Amniotic stem cell (primary cell): ENCODE measurements around the gene PPIB.

Experiments used
- DNase-seq: peaks from one replicate; lab custom pipeline; 2025; lab: John Stamatoyannopoulos, UW

Gene PPIB

DNA sequence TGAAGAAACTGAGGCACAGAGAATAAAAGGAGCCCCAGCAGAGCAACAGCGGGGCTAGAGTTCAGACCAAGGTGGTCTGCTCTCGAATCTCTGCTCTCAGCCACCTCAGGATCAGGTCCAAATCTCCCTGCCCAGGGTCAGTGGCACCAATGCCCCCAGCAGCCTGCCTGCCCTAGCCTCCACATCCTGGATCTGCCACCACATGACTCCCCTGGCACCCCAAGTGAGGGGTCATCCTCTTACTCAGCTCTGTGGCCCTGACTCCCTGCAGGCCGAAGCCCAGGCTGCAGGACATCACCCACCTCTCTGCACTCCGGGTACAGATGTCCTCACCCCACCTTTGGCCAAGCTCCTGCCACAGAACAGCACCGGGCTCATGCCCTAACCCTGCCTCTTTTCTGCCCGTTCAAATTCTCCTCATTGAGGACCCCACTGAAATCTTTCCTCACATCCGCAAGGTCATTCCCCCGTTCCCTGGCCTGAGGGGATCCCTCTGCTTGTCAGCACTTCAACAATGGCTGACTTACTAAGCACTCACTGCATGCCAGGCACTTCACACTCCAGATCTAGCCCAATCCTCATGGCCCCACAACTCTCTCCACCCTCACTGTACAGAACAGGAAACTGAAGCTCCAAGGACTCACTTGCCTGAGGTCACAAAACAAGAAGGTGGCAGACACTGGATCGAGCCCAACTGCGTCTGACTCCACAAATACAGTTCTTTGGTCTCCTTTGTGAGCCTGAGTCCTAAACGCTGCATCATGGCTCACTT lies 4.3 kb downstream of the PPIB start:
- DNase-seq, result no peak

DNA sequence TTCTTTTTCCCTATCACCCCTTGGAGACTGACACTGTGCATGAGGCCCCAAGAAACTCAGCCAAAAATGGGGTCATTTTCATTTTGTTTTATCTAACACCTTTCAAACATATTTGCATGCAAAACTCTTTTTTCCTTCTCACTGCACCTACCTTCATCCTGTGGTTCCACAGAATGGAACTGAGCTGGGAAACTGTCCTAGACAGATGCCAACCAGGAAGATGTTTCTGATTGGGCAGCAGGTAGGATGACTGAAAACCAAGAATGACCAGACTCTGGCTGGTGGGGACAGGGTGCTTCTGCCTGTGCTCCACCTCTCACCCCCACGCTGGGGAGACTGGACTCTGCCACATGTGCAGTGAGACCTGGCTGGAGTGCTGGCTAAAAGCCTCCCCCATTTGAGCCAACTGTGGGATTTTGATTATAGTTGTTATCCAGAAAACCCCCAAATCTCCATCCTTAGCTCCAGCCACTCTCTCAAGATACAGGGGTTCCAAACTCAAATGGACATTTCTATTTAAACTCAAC lies 5.2 kb downstream of the PPIB start:
- no peak for DNase-seq

DNA sequence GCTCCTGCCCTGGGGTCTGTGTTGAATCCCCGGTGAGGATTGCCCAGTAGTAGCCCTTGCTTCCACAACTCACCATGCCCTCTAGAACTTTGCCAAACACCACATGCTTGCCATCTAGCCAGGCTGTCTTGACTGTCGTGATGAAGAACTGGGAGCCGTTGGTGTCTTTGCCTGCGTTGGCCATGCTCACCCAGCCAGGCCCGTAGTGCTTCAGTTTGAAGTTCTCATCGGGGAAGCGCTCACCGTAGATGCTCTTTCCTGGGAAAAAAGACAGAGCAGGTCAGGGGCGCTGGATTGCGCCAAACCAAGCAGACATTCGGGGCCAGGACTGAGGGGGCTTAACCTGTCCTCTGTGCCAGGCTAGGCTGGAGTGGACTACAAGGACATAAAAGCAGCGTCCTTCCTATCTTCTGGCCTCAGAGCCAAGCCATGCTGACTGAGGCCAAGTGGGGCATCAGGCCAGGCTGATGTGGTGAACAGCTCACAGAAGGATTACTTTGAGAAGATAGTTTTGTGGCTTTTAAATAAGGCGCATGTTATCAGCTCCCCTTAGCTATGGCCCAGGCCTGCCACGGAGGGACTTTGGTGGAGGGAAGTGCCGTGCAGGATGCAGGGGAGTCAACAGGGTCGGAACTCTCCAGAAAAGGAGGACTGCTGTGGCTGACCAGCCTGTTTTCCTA lies 6.0 kb downstream of the PPIB start:
- no peak for DNase-seq

DNA sequence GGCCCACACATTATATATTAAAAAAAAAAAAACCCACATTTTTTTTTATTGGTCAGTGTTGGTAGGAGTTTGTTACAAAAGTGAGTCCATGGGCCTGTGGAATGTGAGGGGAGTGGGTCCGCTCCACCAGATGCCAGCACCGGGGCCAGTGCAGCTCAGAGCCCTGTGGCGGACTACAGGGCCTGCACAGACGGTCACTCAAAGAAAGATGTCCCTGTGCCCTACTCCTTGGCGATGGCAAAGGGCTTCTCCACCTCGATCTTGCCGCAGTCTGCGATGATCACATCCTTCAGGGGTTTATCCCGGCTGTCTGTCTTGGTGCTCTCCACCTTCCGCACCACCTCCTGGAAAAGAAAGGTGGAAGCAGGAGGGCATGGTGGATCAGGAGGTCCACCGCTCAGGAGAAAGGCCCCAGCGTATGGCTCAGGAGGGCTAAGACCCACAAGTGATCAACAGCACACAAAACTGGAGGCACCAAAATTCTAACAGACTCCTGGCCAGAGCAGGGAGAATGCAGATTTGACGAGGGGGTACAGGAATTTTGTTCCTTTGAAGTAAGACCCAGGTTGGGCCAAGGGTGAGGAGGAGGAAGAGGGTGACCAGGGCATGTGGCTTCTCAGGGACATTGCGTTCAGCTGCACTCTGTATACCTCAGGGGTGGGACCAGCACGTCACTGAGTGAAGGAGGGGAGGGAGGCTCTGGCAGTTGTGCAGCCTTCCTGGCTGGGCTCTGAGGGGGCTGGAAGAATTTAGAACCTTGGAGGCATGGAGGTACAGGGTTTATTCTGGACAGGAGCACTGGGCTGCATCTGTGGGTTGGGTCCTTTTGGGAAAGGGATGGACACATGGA lies 6.8 kb downstream of the PPIB start:
- no peak for DNase-seq

DNA sequence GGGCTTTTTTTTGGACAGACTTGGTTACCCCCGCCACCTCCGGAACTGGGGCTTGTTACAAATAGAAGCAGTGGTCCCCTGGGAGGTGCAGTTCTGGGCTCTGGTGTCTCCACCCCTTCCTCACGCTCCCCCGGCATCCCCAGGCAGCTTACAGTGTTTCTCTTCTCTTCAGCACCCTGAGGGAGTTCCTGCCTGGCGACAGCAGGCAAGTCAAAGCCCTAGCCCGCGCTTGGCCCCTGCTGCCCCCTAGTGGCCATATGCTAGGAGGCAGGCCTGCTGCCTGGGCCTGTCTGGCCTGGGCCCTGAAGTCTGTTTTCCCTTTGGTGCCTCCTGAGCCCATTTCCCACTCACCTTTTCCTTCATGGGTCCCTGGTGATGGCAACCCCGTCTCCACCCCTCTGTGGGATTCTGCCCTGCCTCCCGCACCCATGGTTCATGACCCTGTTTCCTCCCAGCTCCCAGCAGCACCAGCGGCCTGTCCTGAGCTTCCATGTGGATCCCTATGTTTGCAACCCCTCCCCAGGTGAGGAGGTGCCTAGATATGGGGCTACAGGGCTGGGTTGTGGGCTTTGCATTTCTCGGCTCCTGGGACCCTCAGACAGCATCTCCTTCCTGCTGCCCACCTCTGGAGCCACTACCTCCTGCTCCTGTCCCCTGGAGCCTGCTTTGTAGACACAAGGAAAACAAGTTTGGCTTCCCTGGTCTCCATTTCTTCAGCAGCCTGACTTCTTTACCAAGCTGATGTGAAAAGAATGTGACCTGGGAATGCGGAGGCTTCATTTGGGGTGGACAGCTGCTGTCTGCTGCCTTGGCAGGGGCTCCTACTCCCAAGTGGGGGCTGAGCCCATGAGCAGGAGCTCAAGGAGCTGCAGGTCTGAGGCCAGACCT lies 9.1 kb downstream of the PPIB start:
- DNase-seq, result peak; percentile 69

DNA sequence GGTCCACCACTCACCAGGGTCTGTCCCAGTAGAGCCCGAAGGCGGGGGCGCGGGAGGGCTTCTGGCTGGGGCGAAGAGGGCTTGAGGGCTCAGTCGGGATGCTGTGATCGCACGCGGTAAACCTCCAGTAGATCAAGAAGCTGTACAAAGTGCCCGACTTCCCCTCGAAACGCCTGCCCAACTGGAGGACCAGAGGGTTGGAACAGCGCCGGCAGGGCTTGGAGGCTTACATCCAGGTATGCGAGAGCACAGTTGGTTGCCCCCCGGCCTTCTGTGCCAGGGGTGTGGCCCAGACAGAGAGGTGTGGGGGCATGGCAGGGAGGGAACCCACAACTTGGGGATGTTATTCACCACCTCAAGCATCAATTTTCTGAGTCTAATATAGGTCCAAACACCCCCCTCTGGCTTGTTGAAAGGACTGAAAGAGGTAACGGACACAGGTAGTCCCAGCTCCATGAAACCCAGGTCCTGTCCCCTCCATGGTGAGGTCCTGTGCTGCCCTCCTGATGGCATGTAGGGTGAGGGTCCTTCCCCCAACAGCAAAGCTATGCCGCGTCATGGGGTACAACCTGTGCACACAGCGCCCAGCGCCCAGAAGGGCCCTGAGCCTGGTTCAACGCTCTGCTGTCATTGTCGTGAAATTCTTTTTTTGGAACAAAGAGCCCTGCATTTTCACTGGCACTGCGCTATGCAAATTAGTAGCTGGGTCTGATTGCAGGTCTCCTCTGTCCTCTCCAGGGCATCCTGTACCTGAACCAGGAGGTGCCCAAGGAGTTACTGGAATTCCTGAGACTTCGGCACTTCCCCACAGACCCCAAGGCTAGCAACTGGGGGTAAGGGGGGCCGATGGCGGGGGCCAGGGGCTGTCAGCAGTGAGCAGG lies 10.1 kb downstream of the PPIB start:
- DNase-seq, result no peak

DNA sequence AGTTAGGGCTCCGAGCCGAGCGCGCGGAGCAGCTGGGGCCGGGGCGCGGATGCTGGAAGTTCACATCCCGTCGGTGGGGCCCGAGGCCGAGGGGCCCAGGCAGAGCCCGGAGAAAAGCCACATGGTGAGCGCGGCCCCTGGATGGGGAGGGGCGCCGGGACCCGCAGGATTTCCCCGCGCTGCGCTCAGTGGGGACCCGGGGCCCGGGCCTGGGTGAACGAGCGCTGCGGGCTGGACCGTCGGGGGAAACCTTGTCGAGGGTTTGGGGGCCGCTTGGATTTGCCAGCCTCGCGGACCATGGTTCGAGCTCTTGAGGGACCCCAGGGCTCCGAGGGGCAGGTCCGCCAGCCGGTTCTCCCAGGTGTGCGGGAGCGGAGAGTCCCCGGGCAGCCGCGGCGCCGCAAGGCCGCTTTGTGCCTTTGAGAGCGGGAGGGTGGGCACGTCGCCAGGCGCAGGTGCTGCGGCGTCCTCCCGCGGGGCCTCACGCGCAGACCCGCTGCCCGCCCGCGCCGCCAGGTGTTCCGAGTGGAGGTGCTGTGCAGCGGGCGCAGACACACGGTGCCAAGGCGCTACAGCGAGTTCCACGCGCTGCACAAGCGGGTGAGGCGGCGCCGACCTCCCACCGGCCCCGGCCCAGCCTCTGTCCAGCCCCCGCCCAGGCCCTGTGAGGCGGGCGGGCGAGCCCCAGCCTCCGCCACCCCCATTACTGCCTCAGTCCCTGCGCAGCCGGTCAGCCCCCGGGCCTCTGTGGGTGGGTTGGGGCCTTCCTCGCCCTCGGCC lies 10.9 kb downstream of the PPIB start, which contains the start of gene SNX22:
TSS of gene SNX22 (plus strand) at position 5 of the 780 bp plus-strand sequence. CDS start at position 50, 45 bp downstream.
- DNase-seq, result no peak

DNA sequence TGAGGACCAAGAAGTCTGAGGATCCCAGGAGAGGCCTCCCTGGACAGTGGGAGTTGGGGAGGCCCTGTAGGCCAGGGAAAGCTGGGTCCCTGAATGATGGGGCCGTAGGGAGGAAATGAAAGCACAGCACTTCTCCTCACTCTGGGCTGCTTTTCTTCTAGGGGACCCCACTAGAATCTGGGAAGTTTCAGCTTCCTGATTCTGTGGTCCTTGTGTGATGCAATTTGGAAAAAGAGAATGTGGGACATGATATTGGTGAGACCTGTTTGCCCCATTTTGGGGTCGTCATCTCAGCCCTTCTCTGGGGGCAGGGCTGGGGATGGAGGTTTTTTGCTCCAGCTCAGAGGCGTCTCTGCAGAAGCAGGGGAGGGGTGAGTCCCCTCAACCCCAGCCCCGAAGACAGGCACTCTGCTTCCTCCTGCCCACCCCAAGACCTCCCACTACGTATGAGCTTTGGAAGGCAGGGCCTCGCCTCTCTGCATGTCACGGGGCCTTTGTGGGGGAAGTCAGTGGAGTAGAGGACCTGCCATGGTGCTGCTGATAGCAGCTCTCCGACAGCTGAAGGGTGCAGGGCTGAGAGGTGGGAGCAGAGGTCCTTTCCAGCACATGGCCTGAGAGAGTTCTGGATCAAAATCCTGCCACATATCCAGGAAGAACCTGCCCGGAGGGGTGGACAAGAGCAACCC lies 12.8 kb downstream of the PPIB start:
- no peak for DNase-seq

DNA sequence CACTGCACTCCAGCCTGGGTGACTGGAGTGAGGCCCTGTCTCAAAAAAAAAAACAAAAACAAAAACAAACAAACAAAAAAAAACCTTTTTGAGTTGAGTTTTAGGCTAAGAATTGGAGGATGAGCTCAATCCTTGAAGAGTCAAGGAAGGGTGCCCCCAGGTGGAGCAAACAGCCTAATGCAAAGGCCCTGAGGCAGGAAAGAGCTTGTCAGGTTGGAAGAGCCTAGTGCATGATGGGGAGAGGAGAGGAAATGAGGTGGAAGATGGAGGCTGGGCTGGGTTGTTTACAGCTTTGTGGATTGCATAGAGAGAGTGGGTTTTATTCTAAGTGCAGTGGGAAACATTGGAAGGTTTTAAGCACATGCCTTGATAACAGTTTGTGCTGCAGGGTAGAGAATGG lies 13.4 kb downstream of the PPIB start:
- no peak for DNase-seq

DNA sequence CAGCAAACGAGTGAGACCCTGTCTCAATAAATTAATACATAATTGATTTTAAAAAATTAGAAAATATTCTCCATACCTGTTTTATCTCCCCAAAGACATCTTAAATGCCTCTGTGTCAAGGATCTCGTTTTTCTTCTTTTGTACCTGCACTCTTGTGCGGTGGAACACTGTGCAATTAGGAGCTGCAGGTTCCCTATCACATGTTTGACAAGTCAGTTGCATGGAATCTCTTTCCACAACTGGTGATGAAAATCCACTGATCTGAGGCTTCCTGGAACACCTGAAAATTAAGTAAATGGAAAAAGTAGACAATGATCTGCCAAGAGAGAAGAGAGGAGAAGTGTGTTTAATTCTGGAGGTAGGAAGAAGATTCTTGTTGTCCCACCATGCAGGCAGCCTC lies 14.2 kb downstream of the PPIB start:
- DNase-seq, result no peak

DNA sequence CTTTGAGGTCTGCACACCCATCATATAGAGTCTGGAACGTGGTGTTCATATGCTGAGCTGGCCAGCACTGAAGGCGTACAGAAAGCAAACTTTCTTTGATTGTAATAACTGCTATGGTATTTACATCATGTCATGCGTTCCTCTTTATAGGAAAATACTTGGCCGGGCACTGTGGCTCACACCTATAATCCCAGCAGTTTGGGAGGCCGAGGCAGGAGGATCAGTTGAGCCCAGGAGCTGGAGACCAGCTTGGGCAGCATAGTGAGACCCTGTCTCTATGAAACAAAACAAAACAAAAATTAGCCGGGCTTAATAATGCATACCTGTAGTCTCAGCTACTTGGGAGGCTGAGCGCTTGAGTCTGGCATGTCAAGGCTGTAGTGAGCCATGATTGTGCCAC lies 14.7 kb downstream of the PPIB start:
- no peak for DNase-seq

DNA sequence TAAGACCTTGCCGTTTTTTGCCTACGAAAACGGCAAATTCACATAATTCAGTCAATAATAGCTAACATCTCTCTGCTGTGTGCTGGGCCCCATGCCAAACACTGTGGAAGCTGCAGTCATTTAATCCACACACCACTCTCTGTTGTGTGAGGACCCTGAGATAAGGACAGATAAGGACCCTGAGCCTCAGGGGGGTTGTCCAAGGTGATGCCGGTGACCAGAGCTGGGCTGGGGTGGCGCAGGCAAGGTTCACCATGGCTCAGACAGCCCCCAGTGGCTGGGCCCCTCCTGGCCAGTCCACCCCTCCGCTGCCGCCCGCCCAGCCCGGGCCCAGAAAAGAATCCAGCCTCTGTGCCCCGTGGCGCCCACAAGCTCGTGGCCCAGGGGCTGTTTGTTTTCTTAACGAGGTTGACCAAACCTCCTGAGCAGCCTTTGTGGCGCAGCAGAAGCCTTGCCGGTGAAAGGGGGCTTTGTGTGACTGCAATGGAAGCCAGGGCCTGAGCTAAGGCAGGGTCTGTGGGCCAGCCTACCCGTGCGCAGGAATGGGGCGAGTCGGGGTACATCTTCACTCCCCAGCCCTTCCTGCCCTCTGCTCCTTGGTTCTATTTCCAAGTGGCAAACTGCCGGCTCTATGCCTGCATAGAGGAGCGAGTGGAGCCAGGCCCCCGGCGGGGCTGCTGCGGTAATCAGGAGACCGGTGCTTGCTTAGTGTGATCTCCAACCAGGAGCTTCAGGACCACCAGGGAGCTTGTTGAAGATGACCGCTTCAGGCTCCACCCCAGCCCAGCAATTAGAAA lies 15.7 kb downstream of the PPIB start:
- DNase-seq, result no peak

DNA sequence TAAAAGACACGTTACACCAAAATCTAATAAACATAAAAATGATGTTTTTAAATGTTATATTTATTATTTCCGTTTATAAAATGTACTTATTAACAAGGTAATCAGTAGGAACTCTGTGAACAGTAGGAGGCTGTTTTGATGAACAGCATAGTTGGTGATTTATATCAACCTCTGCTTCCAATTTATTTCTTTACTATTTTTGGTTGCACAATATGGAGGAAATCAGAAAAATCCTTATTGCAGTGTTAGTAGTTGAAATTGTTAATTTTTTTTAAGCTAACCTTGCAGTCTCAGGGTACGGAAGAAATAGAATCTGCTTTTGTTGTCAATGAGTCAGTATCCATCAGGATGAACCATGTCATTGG lies 16.3 kb downstream of the PPIB start:
- no peak for DNase-seq

DNA sequence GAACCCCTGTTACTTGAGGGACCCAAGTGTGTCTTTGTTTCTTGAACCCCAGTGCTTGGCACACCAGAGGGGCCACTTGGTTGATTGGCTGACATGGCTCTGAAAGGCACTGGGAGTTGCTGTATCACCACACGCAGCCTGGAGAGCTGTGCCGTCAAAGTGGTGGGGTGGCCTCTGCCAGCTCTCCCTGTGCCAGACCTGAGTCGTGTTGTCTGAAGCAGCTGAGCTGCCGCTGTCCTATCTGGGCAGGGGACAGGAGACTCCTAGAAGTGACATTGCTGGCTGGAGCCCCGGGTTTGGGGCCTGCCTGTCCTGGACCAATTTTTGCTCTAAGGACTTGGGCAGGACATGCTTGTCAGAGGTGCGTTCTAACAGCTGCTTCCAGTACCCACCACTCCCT lies 16.8 kb downstream of the PPIB start:
- no peak for DNase-seq

DNA sequence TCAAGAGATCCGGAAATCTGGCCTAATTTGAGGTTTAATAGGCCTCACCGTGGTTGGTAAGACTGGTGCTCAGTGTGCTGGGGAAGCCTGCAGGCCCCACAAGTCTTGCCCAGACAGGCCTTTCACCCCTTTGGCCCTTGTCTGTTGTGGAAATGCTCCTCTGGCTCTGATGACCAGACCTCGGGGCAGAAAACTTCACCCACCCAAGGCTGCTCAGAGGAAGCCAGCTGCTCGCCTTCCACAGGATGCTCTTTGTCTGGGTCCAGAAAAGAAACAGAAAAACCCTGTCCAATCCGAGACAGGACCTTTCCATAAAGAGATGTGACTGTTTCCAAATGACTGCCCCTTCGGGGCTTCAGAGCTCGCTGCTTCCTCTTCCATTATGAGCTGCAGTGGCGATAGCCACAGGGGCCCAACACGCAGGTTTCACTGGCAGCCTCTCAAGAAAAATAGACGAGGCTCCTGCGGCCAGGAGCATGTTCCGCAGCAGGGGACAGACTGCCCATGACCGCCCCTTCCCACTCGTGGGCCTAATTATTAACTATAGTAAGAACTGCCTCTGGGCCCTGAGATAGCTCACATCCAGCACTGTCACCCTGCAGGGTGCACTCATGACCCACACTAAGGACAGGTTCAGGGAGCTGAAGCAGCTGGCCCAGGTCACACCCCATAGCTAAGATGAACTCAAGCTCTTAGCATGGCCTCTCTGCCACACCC lies 18.1 kb downstream of the PPIB start:
- DNase-seq, result no peak

DNA sequence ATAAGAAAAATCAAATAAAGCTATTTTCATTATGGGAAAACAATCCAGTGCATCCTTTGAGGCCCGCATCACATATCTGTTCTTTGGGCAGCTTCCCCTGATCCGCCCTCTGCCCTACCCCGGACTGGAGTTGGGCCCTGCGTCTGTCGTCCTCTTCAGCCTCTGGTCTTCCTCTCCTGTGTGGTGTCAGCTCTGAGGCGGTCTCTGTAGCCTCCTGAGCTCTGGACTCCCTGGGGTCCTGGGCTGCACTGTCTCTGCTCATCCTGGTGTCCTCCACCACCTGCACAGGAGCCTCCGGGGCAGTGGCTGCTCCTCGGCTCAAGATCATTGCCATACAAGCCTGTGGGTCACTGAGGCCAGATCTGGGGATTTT lies 18.6 kb downstream of the PPIB start:
- no peak for DNase-seq

DNA sequence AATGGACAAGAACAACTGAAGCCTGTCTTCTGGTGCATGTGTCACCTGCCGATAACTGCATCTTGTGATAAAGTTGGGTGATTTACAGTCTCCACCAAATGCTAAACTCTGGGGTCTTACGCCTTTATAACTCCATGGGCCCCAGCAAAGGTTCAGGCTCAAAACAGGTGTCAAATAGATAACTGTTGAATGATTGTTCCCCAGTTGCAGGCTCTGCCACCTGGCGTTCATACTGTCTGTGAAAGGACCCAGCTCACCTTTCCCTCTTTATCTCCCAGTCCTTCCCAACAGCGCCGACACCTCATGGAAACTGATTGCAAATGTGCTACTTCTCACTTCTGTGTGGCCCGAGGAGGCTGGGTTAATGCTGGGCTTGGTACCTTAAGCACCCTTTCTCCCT lies 19.5 kb downstream of the PPIB start:
- DNase-seq, result no peak
